Measurements from ENCODE around the gene GOPC. TPM values are rescaled to one million over a fixed set of nuclear protein-coding genes. Genes with fewer than 3 reads are reported as not detected.

GOPC gene
- polyA plus RNA-seq, 1 donor from 2014 or later: 69.2 TPM

- Histone ChIP-seq H3K27me3 (ENCODE audit: insufficient read depth, low read depth, low read length) (no peaks in the 10 kb centered on the region), H3K9ac (ENCODE audit: low read length) (no peak overlapping the region), H3K4me3 (ENCODE audit: low read length) (no peak overlapping the region), H2AFZ (ENCODE audit: low read depth, low read length) (no peak overlapping the region), H3K36me3 (ENCODE audit: insufficient read depth, low read length) (no peaks in the 10 kb centered on the region), H3K27ac (ENCODE audit: low read length) (no peak overlapping the region), H3F3A (ENCODE audit: insufficient read depth, low read length, poor library complexity, severe bottlenecking) (no peaks in the 10 kb centered on the region), H3K9me2 (ENCODE audit: insufficient read depth, low read length) (no peaks in the 10 kb centered on the region), H3K79me2 (replicated peaks; ENCODE audit: insufficient read depth, low read length) (no peaks in the 10 kb centered on the region), H3K4me2 (ENCODE audit: low read length) (no peak overlapping the region), H4K20me1 (ENCODE audit: insufficient read depth) (no peaks in the 10 kb centered on the region), H3K9me3 (ENCODE audit: low read length) (no peaks in the 10 kb centered on the region)
- TF ChIP-seq POLR2AphosphoS5 (IDR thresholded peaks at IDR 0.05) (no peak), RAD21 (conservative IDR thresholded peaks at IDR 0.05) (no peak), EP300 (conservative IDR thresholded peaks at IDR 0.05; ENCODE audit: poor library complexity, severe bottlenecking) (no peak), SMC3 (conservative IDR thresholded peaks at IDR 0.05; ENCODE audit: poor library complexity) (no peak), MXI1 (conservative IDR thresholded peaks at IDR 0.05; ENCODE audit: poor library complexity, severe bottlenecking) (no peak), EZH2 (IDR thresholded peaks at IDR 0.05; ENCODE audit: borderline replicate concordance, insufficient read depth, low read length, poor library complexity, severe bottlenecking) (no peak), TAF1 (IDR thresholded peaks at IDR 0.05; ENCODE audit: low read depth) (no peak)
- TF ChIP-seq, protein P1, sequence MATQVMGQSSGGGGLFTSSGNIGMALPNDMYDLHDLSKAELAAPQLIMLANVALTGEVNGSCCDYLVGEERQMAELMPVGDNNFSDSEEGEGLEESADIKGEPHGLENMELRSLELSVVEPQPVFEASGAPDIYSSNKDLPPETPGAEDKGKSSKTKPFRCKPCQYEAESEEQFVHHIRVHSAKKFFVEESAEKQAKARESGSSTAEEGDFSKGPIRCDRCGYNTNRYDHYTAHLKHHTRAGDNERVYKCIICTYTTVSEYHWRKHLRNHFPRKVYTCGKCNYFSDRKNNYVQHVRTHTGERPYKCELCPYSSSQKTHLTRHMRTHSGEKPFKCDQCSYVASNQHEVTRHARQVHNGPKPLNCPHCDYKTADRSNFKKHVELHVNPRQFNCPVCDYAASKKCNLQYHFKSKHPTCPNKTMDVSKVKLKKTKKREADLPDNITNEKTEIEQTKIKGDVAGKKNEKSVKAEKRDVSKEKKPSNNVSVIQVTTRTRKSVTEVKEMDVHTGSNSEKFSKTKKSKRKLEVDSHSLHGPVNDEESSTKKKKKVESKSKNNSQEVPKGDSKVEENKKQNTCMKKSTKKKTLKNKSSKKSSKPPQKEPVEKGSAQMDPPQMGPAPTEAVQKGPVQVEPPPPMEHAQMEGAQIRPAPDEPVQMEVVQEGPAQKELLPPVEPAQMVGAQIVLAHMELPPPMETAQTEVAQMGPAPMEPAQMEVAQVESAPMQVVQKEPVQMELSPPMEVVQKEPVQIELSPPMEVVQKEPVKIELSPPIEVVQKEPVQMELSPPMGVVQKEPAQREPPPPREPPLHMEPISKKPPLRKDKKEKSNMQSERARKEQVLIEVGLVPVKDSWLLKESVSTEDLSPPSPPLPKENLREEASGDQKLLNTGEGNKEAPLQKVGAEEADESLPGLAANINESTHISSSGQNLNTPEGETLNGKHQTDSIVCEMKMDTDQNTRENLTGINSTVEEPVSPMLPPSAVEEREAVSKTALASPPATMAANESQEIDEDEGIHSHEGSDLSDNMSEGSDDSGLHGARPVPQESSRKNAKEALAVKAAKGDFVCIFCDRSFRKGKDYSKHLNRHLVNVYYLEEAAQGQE (IDR thresholded peaks at IDR 0.05; ENCODE audit: borderline replicate concordance): no peak
- TF ChIP-seq, protein P2, sequence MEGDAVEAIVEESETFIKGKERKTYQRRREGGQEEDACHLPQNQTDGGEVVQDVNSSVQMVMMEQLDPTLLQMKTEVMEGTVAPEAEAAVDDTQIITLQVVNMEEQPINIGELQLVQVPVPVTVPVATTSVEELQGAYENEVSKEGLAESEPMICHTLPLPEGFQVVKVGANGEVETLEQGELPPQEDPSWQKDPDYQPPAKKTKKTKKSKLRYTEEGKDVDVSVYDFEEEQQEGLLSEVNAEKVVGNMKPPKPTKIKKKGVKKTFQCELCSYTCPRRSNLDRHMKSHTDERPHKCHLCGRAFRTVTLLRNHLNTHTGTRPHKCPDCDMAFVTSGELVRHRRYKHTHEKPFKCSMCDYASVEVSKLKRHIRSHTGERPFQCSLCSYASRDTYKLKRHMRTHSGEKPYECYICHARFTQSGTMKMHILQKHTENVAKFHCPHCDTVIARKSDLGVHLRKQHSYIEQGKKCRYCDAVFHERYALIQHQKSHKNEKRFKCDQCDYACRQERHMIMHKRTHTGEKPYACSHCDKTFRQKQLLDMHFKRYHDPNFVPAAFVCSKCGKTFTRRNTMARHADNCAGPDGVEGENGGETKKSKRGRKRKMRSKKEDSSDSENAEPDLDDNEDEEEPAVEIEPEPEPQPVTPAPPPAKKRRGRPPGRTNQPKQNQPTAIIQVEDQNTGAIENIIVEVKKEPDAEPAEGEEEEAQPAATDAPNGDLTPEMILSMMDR (IDR thresholded peaks at IDR 0.05; ENCODE audit: poor library complexity, severe bottlenecking): no peak
These were observed 33.4 kb downstream of the GOPC start for GRCh38 chr6:117568831-117569410.

GRCh38 chr6:117568247-117568646, 34.1 kb downstream of the GOPC start:
- Histone ChIP-seq H3K79me2 (replicated peaks; ENCODE audit: insufficient read depth, low read length) (no peaks in the 10 kb centered on the region), H3K9me2 (ENCODE audit: insufficient read depth, low read length) (no peaks in the 10 kb centered on the region), H3K4me2 (ENCODE audit: low read length) (no peak overlapping the region), H3K9me3 (ENCODE audit: low read length) (no peaks in the 10 kb centered on the region), H3K4me3 (ENCODE audit: low read length) (no peak overlapping the region), H3K27ac (ENCODE audit: low read length) (no peak overlapping the region), H4K20me1 (ENCODE audit: insufficient read depth) (no peaks in the 10 kb centered on the region), H2AFZ (ENCODE audit: low read depth, low read length) (no peak overlapping the region), H3F3A (ENCODE audit: insufficient read depth, low read length, poor library complexity, severe bottlenecking) (no peaks in the 10 kb centered on the region), H3K27me3 (ENCODE audit: insufficient read depth, low read depth, low read length) (no peaks in the 10 kb centered on the region), H3K36me3 (ENCODE audit: insufficient read depth, low read length) (no peaks in the 10 kb centered on the region), H3K9ac (ENCODE audit: low read length) (no peak overlapping the region)
- TF ChIP-seq SMC3 (conservative IDR thresholded peaks at IDR 0.05; ENCODE audit: poor library complexity) (no peak), EP300 (conservative IDR thresholded peaks at IDR 0.05; ENCODE audit: poor library complexity, severe bottlenecking) (no peak), MXI1 (conservative IDR thresholded peaks at IDR 0.05; ENCODE audit: poor library complexity, severe bottlenecking) (no peak), RAD21 (conservative IDR thresholded peaks at IDR 0.05) (no peak), POLR2AphosphoS5 (IDR thresholded peaks at IDR 0.05) (no peak), TAF1 (IDR thresholded peaks at IDR 0.05; ENCODE audit: low read depth) (no peak)
- TF ChIP-seq, protein P1 (IDR thresholded peaks at IDR 0.05; ENCODE audit: borderline replicate concordance): no peak
- TF ChIP-seq, protein P2 (IDR thresholded peaks at IDR 0.05; ENCODE audit: poor library complexity, severe bottlenecking): no peak
